Measurements from ENCODE around the gene FMNL2. TPM values are rescaled to one million over a fixed set of nuclear protein-coding genes. Genes with fewer than 3 reads are reported as not detected.

Gene FMNL2
- total and polyA plus RNA-seq, 4 experiments from 2014 or later = 0.06 to 1.6 (median 0.94) TPM; not detected in 1

DNA sequence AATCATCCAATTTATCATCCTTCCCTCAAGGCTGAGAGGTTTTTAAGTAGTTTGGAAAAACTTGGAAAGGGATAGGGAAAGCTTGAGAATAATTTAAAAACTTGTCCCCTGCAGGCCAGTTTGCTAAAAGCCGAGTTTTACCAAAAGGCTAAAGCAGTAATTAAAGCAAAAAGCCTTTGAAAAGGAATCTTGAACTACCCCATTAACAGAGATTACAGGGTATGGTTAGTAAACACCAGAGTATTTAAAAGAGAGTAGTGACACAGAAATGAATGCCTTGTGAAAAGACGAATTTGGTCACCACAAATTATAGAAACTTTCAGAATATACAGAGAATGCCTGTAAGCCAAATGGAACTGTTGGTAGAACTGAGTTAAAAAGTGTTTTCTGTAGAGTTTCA is 85.0 kb downstream of the FMNL2 start:
- Histone ChIP-seq H3K36me3 (ENCODE audit: insufficient read depth, low read length) (no peaks in the 10 kb centered on the region), H3K9me3 (ENCODE audit: control insufficient read depth in 1 of 2, low read length in 2 of 2) (no peaks in the 10 kb centered on the region), H3K4me1 (ENCODE audit: insufficient read depth, low read length) (no peaks in the 10 kb centered on the region), H3K27ac (ENCODE audit: low read depth, low read length) (no peak overlapping the region), H3K27me3 (ENCODE audit: insufficient read depth, low read length) (no peaks in the 10 kb centered on the region), H3K4me3 (ENCODE audit: low read length in 2 of 2) (no peak overlapping the region)
- Mint-ChIP-seq H3K4me3 (no peak overlapping the region), H3K4me1 (peaks cover 0 to 1% (median 0%) of the 10 kb centered on the region in 4 donors), H3K9me3 (no peaks in the 10 kb centered on the region), H3K27ac (no peak overlapping the region), H3K27me3 (peaks cover 3 to 26% of the 10 kb centered on the region in 2 donors), H3K36me3 (no peaks in the 10 kb centered on the region)
- no peak for DNase-seq
- POLR2A ChIA-PET (ENCODE audit: partially characterized antibody) = no interaction called here
- CTCF ChIA-PET (ENCODE audit: partially characterized antibody) = no interaction called here
- intact Hi-C loops (cut with micrococcal nuclease) = no loop called here

DNA sequence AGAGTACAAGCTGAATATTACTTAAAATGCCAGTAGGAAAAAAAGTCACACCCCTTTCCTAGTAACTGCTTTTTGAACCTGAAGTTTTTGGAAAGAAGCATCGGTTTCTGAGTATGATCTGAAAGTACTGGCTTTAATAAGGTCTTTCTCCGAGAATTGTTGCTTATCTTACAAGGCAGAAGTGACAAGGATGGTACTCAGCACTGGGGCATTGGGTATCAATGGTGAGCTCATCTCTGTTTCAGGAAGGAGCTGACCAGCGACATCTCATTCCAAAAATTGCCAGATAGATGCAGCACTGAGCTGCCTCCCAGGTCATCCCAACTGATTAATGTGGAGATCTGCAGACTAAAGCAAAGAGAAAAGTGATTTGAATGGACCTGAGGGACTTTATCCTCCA is 85.4 kb downstream of the FMNL2 start:
- H3K4me3 Mint-ChIP-seq = no peak overlapping the region
- no peak overlapping the region for H3K27ac Mint-ChIP-seq
- CTCF ChIA-PET (ENCODE audit: partially characterized antibody) = no interaction called here
- no peak for DNase-seq
- no peaks in the 10 kb centered on the region for H3K9me3 ChIP-seq (ENCODE audit: control insufficient read depth in 1 of 2, low read length in 2 of 2)
- H3K36me3 Mint-ChIP-seq = no peaks in the 10 kb centered on the region
- intact Hi-C loops (cut with micrococcal nuclease) = no loop called here
- H3K4me1 ChIP-seq (ENCODE audit: insufficient read depth, low read length) = no peaks in the 10 kb centered on the region
- no peaks in the 10 kb centered on the region for H3K27me3 ChIP-seq (ENCODE audit: insufficient read depth, low read length)
- no peaks in the 10 kb centered on the region for H3K36me3 ChIP-seq (ENCODE audit: insufficient read depth, low read length)
- no peaks in the 10 kb centered on the region for H3K9me3 Mint-ChIP-seq
- H3K27ac ChIP-seq (ENCODE audit: low read depth, low read length) = no peak overlapping the region
- H3K4me1 Mint-ChIP-seq = peaks cover 0 to 1% (median 0%) of the 10 kb centered on the region in 4 donors
- peaks cover 3 to 26% of the 10 kb centered on the region in 2 donors for H3K27me3 Mint-ChIP-seq
- no peak overlapping the region for H3K4me3 ChIP-seq (ENCODE audit: low read length in 2 of 2)
- POLR2A ChIA-PET (ENCODE audit: partially characterized antibody) = no interaction called here

DNA sequence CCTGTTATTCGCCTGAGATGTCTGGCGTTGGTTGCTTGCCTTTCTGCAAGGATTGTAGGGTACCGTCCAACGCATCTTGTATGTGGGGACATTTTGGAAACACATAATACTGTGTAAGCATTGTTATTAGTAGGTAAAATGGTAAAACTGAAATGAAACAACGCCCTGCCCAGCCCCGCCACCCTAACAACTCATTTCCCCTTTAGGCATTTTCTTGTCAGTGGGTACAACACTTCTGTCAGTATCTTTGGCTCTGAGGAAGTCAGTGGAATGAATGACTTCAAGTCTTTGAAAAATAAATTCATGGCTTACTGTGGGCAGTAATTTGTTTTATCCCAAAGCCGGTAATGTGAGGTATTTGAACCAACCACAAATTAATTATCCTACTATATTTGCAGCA is 86.0 kb downstream of the FMNL2 start:
- Mint-ChIP-seq H3K36me3 (no peaks in the 10 kb centered on the region), H3K27me3 (peaks cover 3 to 26% of the 10 kb centered on the region in 2 donors), H3K4me3 (no peak overlapping the region), H3K4me1 (peaks cover 0 to 1% (median 0%) of the 10 kb centered on the region in 4 donors), H3K9me3 (no peaks in the 10 kb centered on the region), H3K27ac (no peak overlapping the region)
- DNase-seq = no peak
- H3K4me1 ChIP-seq (ENCODE audit: insufficient read depth, low read length) = no peaks in the 10 kb centered on the region
- no peaks in the 10 kb centered on the region for H3K36me3 ChIP-seq (ENCODE audit: insufficient read depth, low read length)
- H3K9me3 ChIP-seq (ENCODE audit: control insufficient read depth in 1 of 2, low read length in 2 of 2) = no peaks in the 10 kb centered on the region
- no peak overlapping the region for H3K4me3 ChIP-seq (ENCODE audit: low read length in 2 of 2)
- ChIA-PET POLR2A (ENCODE audit: partially characterized antibody) (no interaction called here), CTCF (ENCODE audit: partially characterized antibody) (no interaction called here)
- no peaks in the 10 kb centered on the region for H3K27me3 ChIP-seq (ENCODE audit: insufficient read depth, low read length)
- no peak overlapping the region for H3K27ac ChIP-seq (ENCODE audit: low read depth, low read length)
- intact Hi-C loops (cut with micrococcal nuclease) = no loop called here

DNA sequence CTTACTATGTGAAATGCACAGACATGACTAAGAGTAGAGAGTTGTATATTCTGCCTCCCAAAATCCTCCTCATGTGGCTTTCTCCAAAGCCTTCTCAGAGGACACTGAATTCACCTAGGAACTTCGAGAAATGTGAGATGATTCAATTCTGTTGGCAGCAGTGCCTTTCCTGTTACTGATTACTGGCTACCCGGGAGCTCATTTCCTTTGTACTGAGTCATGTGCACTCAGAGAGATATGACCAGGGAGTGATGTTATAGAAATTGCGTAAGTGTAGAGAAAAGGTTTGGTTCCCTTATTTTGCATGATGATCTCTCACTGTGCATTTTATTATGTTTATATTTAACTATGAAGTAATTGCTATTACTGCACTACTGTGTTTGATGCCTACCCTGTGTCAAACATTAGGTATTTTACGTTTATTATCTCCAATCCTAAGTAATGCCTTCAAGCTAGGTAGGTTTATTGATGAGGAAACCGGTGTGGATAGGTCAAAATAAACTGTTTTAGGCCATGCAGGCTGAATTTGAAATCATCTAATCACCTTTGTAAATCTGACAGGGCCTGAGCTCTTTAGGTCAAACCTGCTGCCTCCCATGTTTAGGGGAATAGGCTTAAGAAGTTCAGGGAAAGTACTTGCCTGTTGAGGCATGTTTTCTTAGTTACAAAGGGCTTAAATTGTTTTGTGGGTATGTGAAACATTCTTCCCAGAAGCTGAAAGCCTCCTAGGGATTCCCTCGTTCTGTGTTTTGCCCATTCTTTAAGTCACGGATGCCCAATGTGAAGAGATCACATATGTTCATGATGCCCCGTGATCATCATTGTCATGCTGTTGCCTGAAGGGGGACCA is 86.8 kb downstream of the FMNL2 start:
- Mint-ChIP-seq H3K36me3 (no peaks in the 10 kb centered on the region), H3K27me3 (peaks cover 3 to 26% of the 10 kb centered on the region in 2 donors), H3K4me1 (peaks cover 0 to 1% (median 0%) of the 10 kb centered on the region in 4 donors), H3K9me3 (no peaks in the 10 kb centered on the region), H3K27ac (no peak overlapping the region), H3K4me3 (no peak overlapping the region)
- Histone ChIP-seq H3K9me3 (ENCODE audit: control insufficient read depth in 1 of 2, low read length in 2 of 2) (no peaks in the 10 kb centered on the region), H3K36me3 (ENCODE audit: insufficient read depth, low read length) (no peaks in the 10 kb centered on the region), H3K27ac (ENCODE audit: low read depth, low read length) (no peak overlapping the region), H3K4me1 (ENCODE audit: insufficient read depth, low read length) (no peaks in the 10 kb centered on the region), H3K4me3 (ENCODE audit: low read length in 2 of 2) (no peak overlapping the region), H3K27me3 (ENCODE audit: insufficient read depth, low read length) (no peaks in the 10 kb centered on the region)
- CTCF ChIA-PET (ENCODE audit: partially characterized antibody) = no interaction called here
- POLR2A ChIA-PET (ENCODE audit: partially characterized antibody) = no interaction called here
- no peak for DNase-seq
- intact Hi-C loops (cut with micrococcal nuclease) = no loop called here

DNA sequence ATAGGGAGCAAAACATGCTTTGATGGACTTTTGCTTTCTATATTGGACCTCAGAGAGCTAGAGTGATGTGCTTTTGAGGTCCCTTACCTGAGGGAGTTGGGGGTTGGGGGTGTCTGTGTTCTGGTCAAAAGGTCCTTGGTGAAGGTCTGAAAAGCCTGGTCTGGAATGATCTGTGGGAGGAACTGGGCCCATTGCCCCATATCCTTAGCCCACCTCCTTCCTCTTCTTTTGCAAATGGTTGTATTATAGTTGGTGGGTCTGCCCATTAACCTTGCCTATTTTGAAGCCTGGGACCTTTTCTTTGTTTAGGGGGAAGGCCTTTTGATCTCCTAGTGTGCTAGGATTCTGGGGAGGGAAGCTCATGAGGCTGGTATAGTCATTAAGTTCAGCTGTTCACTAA is 88.7 kb downstream of the FMNL2 start:
- CTCF ChIA-PET (ENCODE audit: partially characterized antibody) = no interaction called here
- DNase-seq = no peak

DNA sequence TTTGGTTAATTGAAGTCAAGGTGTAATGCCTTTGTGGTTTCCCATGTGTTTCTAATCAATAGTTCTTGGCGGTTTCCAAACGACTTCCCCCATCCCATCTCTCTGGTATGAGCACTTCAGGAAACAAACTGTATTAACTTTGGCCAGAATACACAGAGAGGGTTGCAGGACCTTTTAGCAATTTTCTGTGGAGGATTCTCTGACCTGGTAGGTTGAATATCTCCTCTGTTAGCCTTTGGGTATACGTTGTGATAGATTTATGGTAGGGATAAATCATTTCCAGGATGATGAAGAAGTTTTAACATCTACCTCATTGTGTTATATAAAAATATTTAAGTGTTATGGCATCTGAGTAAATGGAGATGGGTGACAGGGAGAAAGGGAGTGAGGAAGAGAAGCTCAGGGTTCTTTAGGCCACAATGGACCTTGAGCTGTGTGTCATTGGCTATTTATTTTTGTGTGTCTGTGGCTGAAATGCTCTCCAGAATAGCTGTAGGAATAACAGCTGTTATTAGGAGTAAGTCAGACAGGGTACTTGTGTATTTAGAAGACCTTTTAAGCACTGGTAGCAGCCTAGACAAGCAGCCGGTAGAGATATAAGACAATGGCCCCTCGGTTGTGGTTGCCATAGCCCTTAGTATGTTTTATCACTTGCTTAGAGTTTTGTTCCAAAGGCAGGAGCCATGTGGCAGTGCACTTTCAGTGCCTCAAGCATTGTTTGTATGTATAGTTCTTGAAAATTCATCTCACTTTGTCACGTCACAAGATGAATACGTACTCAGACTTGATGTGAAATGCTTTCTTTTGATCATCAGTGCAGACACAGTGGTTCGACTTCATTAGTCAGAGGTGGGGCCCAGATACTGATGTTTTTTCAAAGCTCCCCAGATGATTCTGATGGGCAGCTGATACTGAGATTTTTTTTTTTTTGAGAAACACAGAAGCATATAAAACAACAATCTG is 91.1 kb downstream of the FMNL2 start:
- no peaks in the 10 kb centered on the region for H3K4me1 Mint-ChIP-seq
- Histone ChIP-seq H3K27ac (ENCODE audit: low read depth, low read length) (no peak overlapping the region), H3K4me1 (ENCODE audit: insufficient read depth, low read length) (no peaks in the 10 kb centered on the region), H3K27me3 (ENCODE audit: insufficient read depth, low read length) (no peaks in the 10 kb centered on the region), H3K4me3 (ENCODE audit: low read length in 2 of 2) (no peak overlapping the region), H3K9me3 (ENCODE audit: control insufficient read depth in 1 of 2, low read length in 2 of 2) (no peaks in the 10 kb centered on the region), H3K36me3 (ENCODE audit: insufficient read depth, low read length) (no peaks in the 10 kb centered on the region)
- CTCF ChIA-PET (ENCODE audit: partially characterized antibody) = no interaction called here
- H3K4me3 Mint-ChIP-seq = no peak overlapping the region
- H3K36me3 Mint-ChIP-seq = no peaks in the 10 kb centered on the region
- DNase-seq = no peak
- intact Hi-C loops (cut with micrococcal nuclease) = no loop called here
- peaks cover 1 to 10% of the 10 kb centered on the region in 2 donors for H3K27me3 Mint-ChIP-seq
- POLR2A ChIA-PET (ENCODE audit: partially characterized antibody) = no interaction called here
- no peak overlapping the region for H3K27ac Mint-ChIP-seq
- no peaks in the 10 kb centered on the region for H3K9me3 Mint-ChIP-seq

More for the DNA sequence above, 88.7 kb downstream of the FMNL2 start:
- no peaks in the 10 kb centered on the region for H3K4me1 Mint-ChIP-seq
- Histone ChIP-seq H3K4me3 (ENCODE audit: low read length in 2 of 2) (no peak overlapping the region), H3K27me3 (ENCODE audit: insufficient read depth, low read length) (no peaks in the 10 kb centered on the region), H3K4me1 (ENCODE audit: insufficient read depth, low read length) (no peaks in the 10 kb centered on the region), H3K9me3 (ENCODE audit: control insufficient read depth in 1 of 2, low read length in 2 of 2) (no peaks in the 10 kb centered on the region), H3K36me3 (ENCODE audit: insufficient read depth, low read length) (no peaks in the 10 kb centered on the region), H3K27ac (ENCODE audit: low read depth, low read length) (no peak overlapping the region)
- POLR2A ChIA-PET (ENCODE audit: partially characterized antibody) = no interaction called here
- intact Hi-C loops (cut with micrococcal nuclease) = no loop called here
- no peak overlapping the region for H3K27ac Mint-ChIP-seq
- no peaks in the 10 kb centered on the region for H3K9me3 Mint-ChIP-seq
- no peak overlapping the region for H3K4me3 Mint-ChIP-seq
- H3K36me3 Mint-ChIP-seq = no peaks in the 10 kb centered on the region
- H3K27me3 Mint-ChIP-seq = peaks cover 0 to 19% of the 10 kb centered on the region in 2 donors

DNA sequence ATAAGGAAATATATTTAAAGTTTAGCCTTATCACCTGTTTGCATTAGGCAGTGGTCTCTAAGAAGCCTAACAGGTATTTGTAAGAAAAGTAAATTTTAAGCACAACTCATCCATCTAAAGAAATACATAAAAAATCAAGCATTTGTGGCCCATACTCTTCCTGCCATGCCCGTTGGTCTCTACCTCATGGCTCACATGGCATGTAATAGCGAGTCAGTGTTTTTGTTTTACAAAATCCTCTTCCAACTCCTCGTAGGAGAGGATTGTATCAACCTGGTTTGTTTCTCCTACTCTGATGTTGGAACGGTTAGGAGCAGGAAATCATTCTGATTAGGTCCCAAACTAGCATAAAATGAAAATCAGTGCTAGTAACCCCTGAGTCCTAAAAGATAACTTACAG is 91.8 kb downstream of the FMNL2 start:
- Histone ChIP-seq H3K9me3 (ENCODE audit: control insufficient read depth in 1 of 2, low read length in 2 of 2) (no peaks in the 10 kb centered on the region), H3K27ac (ENCODE audit: low read depth, low read length) (no peak overlapping the region), H3K4me3 (ENCODE audit: low read length in 2 of 2) (no peak overlapping the region), H3K4me1 (ENCODE audit: insufficient read depth, low read length) (no peaks in the 10 kb centered on the region), H3K36me3 (ENCODE audit: insufficient read depth, low read length) (no peaks in the 10 kb centered on the region), H3K27me3 (ENCODE audit: insufficient read depth, low read length) (no peaks in the 10 kb centered on the region)
- ChIA-PET CTCF (ENCODE audit: partially characterized antibody) (no interaction called here), POLR2A (ENCODE audit: partially characterized antibody) (no interaction called here)
- no peaks in the 10 kb centered on the region for H3K36me3 Mint-ChIP-seq
- no peak for DNase-seq
- H3K4me3 Mint-ChIP-seq = no peak overlapping the region
- peaks cover 1 to 5% of the 10 kb centered on the region in 2 donors for H3K27me3 Mint-ChIP-seq
- no peaks in the 10 kb centered on the region for H3K9me3 Mint-ChIP-seq
- H3K27ac Mint-ChIP-seq = no peak overlapping the region
- intact Hi-C loops (cut with micrococcal nuclease) = no loop called here
- H3K4me1 Mint-ChIP-seq = no peaks in the 10 kb centered on the region

Measured in CD4-positive, alpha-beta memory T cell (primary cell).